ENCODE results near the gene KIN. TPM values are rescaled to one million over a fixed set of nuclear protein-coding genes. Genes with fewer than 3 reads are reported as not detected.
"Not testable (repeated sequence)": the region's sequence is repeated elsewhere in the genome, so short reads cannot be mapped to it uniquely, and the experiment has no call there.

Gene KIN
- total RNA-seq, 1 donor from 2014 or later: 13.7 TPM

GRCh38 chr10:7722927-7723529 is 64.8 kb downstream of the KIN start:
- DNase-seq: no peak

- DNase-seq: no peak
Measured at GRCh38 chr10:7720478-7720877, 67.3 kb downstream of the KIN start.

- no peak for DNase-seq
Measured at GRCh38 chr10:7718685-7719084, 69.1 kb downstream of the KIN start.

- no peak for DNase-seq
Measured at GRCh38 chr10:7717767-7718166, 70.0 kb downstream of the KIN start.

- no peak for DNase-seq
Measured at GRCh38 chr10:7715515-7715914, 72.3 kb downstream of the KIN start.

GRCh38 chr10:7711075-7711474 is 76.7 kb downstream of the KIN start:
- DNase-seq: not testable (repeated sequence)

- no peak for DNase-seq
Measured at GRCh38 chr10:7710446-7710845, 77.3 kb downstream of the KIN start.

- no peak for DNase-seq
Measured at GRCh38 chr10:7708832-7709231, 79.0 kb downstream of the KIN start.

GRCh38 chr10:7707858-7708622 is 79.8 kb downstream of the KIN start:
- no peak for DNase-seq

GRCh38 chr10:7707102-7707501 is 80.7 kb downstream of the KIN start:
- DNase-seq: no peak

GRCh38 chr10:7706534-7707073 is 81.2 kb downstream of the KIN start:
- no peak for DNase-seq

- DNase-seq: no peak
Measured at GRCh38 chr10:7705341-7705740, 82.5 kb downstream of the KIN start.

- DNase-seq: no peak
Measured at GRCh38 chr10:7704071-7705016, 83.4 kb downstream of the KIN start.

GRCh38 chr10:7703140-7703539 is 84.7 kb downstream of the KIN start, which contains the start of gene ITIH2:
ITIH2 (plus strand) TSS chr10:7703316; CDS start chr10:7703435, 119 bp downstream.
- no peak for DNase-seq

GRCh38 chr10:7702288-7702812 is 85.4 kb downstream of the KIN start:
- no peak for DNase-seq

GRCh38 chr10:7701158-7701742 is 86.5 kb downstream of the KIN start:
- DNase-seq: no peak

Other genes with a start within 250 kb of the KIN start
- 67.9 TPM for gene ITIH5, start 121.0 kb downstream of the KIN start, total RNA-seq
- gene ITIH2, start 84.7 kb downstream of the KIN start, total RNA-seq: not detected
- gene ATP5F1C, start 184 bp upstream of the KIN start, total RNA-seq: 330 TPM
- 3.0 TPM for gene TAF3, start 30.5 kb upstream of the KIN start, total RNA-seq